Natural killer cell (primary cell): ENCODE results near the gene HSPBP1. TPM values are rescaled to one million over a fixed set of nuclear protein-coding genes. Genes with fewer than 3 reads are reported as not detected.

ENCODE experiments used
- ATAC-seq, 3 donors: fragments of 150-1000 bp in 2 of 3; fragments of 200-7000 bp in 1 of 3; cut with Tn5 transposase; 1 replicate in 1 of 3; 2 replicates in 2 of 3; pipeline ENCODE4 v1.10.0; 2021; ENCODE audit warnings: mild to moderate bottlenecking in 2 of 3, moderate library complexity in 2 of 3
- DNase-seq, 2 donors: peaks; one replicate each; pipeline versions ENCODE4 v3.0.0 to v3.0.0-alpha.2; 2013 to 2021; ENCODE audit warnings: mixed read lengths in 1 of 2
- H3K27ac ChIP-seq: one replicate; pipeline ENCODE4 v1.5.1; 2013; ENCODE audit warnings: mild to moderate bottlenecking, low read length
- H3K27me3 ChIP-seq: one replicate; pipeline ENCODE4 v1.6.1; 2013; ENCODE audit warnings: low read length; ENCODE audit not compliant: control insufficient read depth, insufficient read depth
- H3K36me3 ChIP-seq: one replicate; pipeline ENCODE4 v1.6.1; 2013; ENCODE audit warnings: low read length; ENCODE audit not compliant: control insufficient read depth, insufficient read depth
- H3K4me1 ChIP-seq: one replicate; pipeline ENCODE4 v1.6.1; 2013; ENCODE audit warnings: low read length; ENCODE audit not compliant: control insufficient read depth, insufficient read depth
- H3K4me3 ChIP-seq: one replicate; pipeline ENCODE4 v1.5.1; 2013; ENCODE audit warnings: low read length
- H3K9me3 ChIP-seq: one replicate; pipeline ENCODE4 v1.6.1; 2013; ENCODE audit warnings: low read length; ENCODE audit not compliant: control insufficient read depth, insufficient read depth
- H3K27ac Mint-ChIP-seq, 2 donors: one replicate each; pipeline ENCODE4 v1.8.0; 2022; ENCODE audit warnings: mild to moderate bottlenecking in 2 of 2, mixed read lengths in 2 of 2, moderate library complexity in 1 of 2
- H3K27me3 Mint-ChIP-seq, 2 donors: one replicate each; pipeline ENCODE4 v1.8.0; 2022; ENCODE audit warnings: low read depth in 2 of 2, mixed read lengths in 2 of 2
- H3K36me3 Mint-ChIP-seq: one replicate; pipeline ENCODE4 v1.8.0; 2022; ENCODE audit warnings: mixed read lengths
- H3K4me1 Mint-ChIP-seq, 2 donors: one replicate each; pipeline ENCODE4 v1.8.0; 2022; ENCODE audit warnings: mixed read lengths in 2 of 2
- H3K4me3 Mint-ChIP-seq: one replicate; pipeline ENCODE4 v1.8.0; 2022; ENCODE audit warnings: mild to moderate bottlenecking, moderate library complexity, mixed read lengths
- H3K9me3 Mint-ChIP-seq, 2 donors: one replicate each; pipeline ENCODE4 v1.8.0; 2022; ENCODE audit warnings: mixed read lengths in 2 of 2
- CTCF ChIP-seq: fragments of 200-600 bp; IDR thresholded peaks from one replicate; pipeline ENCODE4 v1.8.0; 2022; ENCODE audit warnings: antibody characterized with exemption
- WGBS: methylation state at CpG from one replicate; pipeline ENCODE4 v1.1.7; 2013; ENCODE audit warnings: missing lambda C conversion rate; ENCODE audit not compliant: insufficient coverage; 5-methylcytosine and 5-hydroxymethylcytosine counted together
- intact Hi-C: fragments of 100-400 bp; cut with micrococcal nuclease; formaldehyde crosslinking; loops from one replicate; pipeline ENCODE4 v1.14.2; 2022
- total RNA-seq, 4 donors: library from RNA; stranded (reverse); fragments of 120-200 nt in 1 of 4; gene quantifications; one replicate each; pipeline versions ENCODE4 v1.2.3 to v1.2.4, GENCODE V29; 2013 to 2022

HSPBP1 gene
- total RNA-seq, 3 donors from 2014 or later (not counting 1 experiment from before 2014, with no cell fraction given) = 17.1 to 19.5 (median 18.5) TPM

DNA sequence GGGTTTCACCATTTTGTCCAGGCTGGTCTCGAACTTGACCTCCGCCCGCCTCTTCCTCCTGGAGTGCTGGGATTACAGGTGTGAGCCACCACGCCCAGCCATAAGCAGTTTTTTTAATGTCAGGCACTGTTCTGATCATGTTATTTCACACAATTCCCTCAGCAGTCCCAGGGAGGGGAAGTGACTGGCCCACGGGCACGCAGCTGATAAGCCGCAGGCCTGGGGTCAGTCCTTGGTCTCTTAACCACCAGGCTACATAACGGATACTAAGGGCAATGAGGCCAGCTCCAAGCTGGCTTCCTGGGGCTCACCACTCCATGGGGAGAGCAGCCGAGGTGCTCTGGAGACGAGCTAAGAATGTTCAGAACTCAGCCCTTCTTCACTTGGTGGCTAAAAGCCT is 17.4 kb upstream of the HSPBP1 start:
- WGBS = 79% methylated on average over 10 of the region's 10 CpGs
- H3K36me3 ChIP-seq = no peaks in the 10 kb centered on the region
- Mint-ChIP-seq H3K36me3 (no peaks in the 10 kb centered on the region), H3K9me3 (no peaks in the 10 kb centered on the region), H3K27me3 (no peaks in the 10 kb centered on the region), H3K4me3 (no peak overlapping the region), H3K4me1 (peaks cover 0 to 12% of the 10 kb centered on the region in 2 donors), H3K27ac (no peak overlapping the region)
- no peak overlapping the region for H3K27ac ChIP-seq
- no peaks in the 10 kb centered on the region for H3K9me3 ChIP-seq
- H3K4me1 ChIP-seq = peaks cover 12% of the 10 kb centered on the region
- no peak for ATAC-seq
- no peak for TF ChIP-seq CTCF
- no peak for DNase-seq
- intact Hi-C loops = no loop called here
- H3K27me3 ChIP-seq = no peaks in the 10 kb centered on the region
- H3K4me3 ChIP-seq = no peak overlapping the region

DNA sequence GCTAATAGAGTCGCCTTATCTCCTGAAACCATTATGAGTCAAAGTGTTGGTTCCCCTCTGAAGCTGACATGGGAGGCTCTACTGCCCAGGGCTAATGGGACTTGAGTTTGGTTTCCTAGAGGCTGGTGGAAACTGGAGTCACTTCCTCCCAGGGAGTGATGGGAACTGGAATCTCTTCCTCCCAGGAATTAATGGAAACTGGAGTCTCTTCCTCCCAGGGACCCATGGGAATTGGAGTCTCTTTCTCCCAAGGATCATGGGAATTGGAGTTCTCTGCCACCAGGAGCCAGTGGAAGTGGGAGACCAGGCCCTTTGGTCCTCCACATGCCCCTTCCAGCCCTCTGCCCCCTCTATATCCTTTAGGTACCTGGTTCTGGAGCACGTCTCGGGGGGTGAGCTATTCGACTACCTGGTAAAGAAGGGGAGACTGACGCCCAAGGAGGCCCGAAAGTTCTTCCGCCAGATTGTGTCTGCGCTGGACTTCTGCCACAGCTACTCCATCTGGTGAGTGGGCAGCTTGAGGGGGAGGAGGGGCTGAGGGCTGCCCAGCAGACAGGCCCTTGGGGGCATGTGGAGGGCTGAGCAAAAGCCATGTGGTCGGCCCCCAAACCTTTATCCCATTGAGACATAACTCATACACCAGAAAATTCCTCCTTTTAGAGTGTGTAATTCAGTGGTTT is 9.3 kb upstream of the HSPBP1 start:
- Histone ChIP-seq H3K27me3 (no peaks in the 10 kb centered on the region), H3K36me3 (no peaks in the 10 kb centered on the region), H3K4me1 (peaks cover 5% of the 10 kb centered on the region), H3K9me3 (no peaks in the 10 kb centered on the region), H3K27ac (no peak overlapping the region), H3K4me3 (no peak overlapping the region)
- ATAC-seq = no peak
- Mint-ChIP-seq H3K4me3 (no peak overlapping the region), H3K27me3 (no peaks in the 10 kb centered on the region), H3K4me1 (peaks cover 5 to 6% of the 10 kb centered on the region in 2 donors), H3K36me3 (no peaks in the 10 kb centered on the region), H3K9me3 (no peaks in the 10 kb centered on the region), H3K27ac (no peak overlapping the region)
- 98% methylated on average over 8 of the region's 9 CpGs for WGBS
- intact Hi-C loops = no loop called here
- no peak for DNase-seq
- no peak for TF ChIP-seq CTCF

GRCh38 chr19:55287361-55288079 is 7.6 kb upstream of the HSPBP1 start:
- Mint-ChIP-seq H3K36me3 (no peaks in the 10 kb centered on the region), H3K4me1 (peaks cover 13 to 16% of the 10 kb centered on the region in 2 donors), H3K27me3 (peaks cover 0 to 7% of the 10 kb centered on the region in 2 donors), H3K9me3 (no peaks in the 10 kb centered on the region), H3K4me3 (no peak overlapping the region), H3K27ac (no peak overlapping the region)
- intact Hi-C loops = no loop called here
- Histone ChIP-seq H3K4me1 (peaks cover 10% of the 10 kb centered on the region), H3K27me3 (no peaks in the 10 kb centered on the region), H3K36me3 (no peaks in the 10 kb centered on the region), H3K4me3 (no peak overlapping the region), H3K9me3 (no peaks in the 10 kb centered on the region), H3K27ac (no peak overlapping the region)
- WGBS = 94% methylated on average over 21 of the region's 21 CpGs
- no peak for TF ChIP-seq CTCF
- ATAC-seq (no peak), DNase-seq (no peak)
